Suprapubic skin (tissue), 3 donors: ENCODE data around the gene HIVEP3.

ENCODE experiments used
- POLR2AphosphoS5 ChIP-seq, 3 donors: sonication (generic); formaldehyde crosslinking; IDR thresholded peaks; one replicate each; pipeline ENCODE4 v1.6.1; 2017; ENCODE audit warnings: antibody characterized with exemption in 3 of 3
- TF ChIP-seq, protein P1 (sequence below), 2 donors: fragments of 200-600 bp in 1 of 2; fragments of 450-650 bp in 1 of 2; sonication (generic) in 1 of 2; IDR thresholded peaks; one replicate each; pipeline ENCODE4 v1.5.1; 2016 to 2019; ENCODE audit warnings: antibody characterized with exemption in 2 of 2, mild to moderate bottlenecking in 1 of 2, moderate library complexity in 1 of 2

GRCh38 chr1:41827991-41828570 lies 90.6 kb downstream of the HIVEP3 start:
- TF ChIP-seq, protein P1, sequence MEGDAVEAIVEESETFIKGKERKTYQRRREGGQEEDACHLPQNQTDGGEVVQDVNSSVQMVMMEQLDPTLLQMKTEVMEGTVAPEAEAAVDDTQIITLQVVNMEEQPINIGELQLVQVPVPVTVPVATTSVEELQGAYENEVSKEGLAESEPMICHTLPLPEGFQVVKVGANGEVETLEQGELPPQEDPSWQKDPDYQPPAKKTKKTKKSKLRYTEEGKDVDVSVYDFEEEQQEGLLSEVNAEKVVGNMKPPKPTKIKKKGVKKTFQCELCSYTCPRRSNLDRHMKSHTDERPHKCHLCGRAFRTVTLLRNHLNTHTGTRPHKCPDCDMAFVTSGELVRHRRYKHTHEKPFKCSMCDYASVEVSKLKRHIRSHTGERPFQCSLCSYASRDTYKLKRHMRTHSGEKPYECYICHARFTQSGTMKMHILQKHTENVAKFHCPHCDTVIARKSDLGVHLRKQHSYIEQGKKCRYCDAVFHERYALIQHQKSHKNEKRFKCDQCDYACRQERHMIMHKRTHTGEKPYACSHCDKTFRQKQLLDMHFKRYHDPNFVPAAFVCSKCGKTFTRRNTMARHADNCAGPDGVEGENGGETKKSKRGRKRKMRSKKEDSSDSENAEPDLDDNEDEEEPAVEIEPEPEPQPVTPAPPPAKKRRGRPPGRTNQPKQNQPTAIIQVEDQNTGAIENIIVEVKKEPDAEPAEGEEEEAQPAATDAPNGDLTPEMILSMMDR (IDR thresholded peaks at IDR 0.05) = no peak
- TF ChIP-seq POLR2AphosphoS5 (IDR thresholded peaks at IDR 0.05) = no peak
